K562 (cell line): ENCODE data around the gene SYNJ2. TPM values are rescaled to one million over a fixed set of nuclear protein-coding genes. Genes with fewer than 3 reads are reported as not detected.

ENCODE experiments used
- CBX8 ChIP-seq: fragments of 200-600 bp; sonication (generic); IDR thresholded peaks from 2 replicates; pipeline ENCODE4 v1.6.1; 2012; ENCODE audit warnings: borderline replicate concordance, mixed run types, low read depth, mild to moderate bottlenecking, moderate library complexity, mixed read lengths, low read length, control low read depth, inconsistent platforms; ENCODE audit not compliant: poor library complexity, severe bottlenecking; ENCODE audit errors: extremely low read depth
- CEBPG ChIP-seq, 3 experiments: fragments of 200-800 bp in 1 of 3; sonication (Bioruptor generic) in 1 of 3; sonication (generic) in 1 of 3; formaldehyde crosslinking in 1 of 3; IDR thresholded peaks in 2 of 3; conservative IDR thresholded peaks in 1 of 3; 2 replicates each; pipeline versions ENCODE4 v1.6.1 to v1.8.0; 2016 to 2022; ENCODE audit warnings: missing compliant biosample characterization in 2 of 3, missing genetic modification characterization in 2 of 3, mild to moderate bottlenecking in 1 of 3, missing genetic modification reagents in 1 of 3
- FOXK1 ChIP-seq: sonication (generic); formaldehyde crosslinking; IDR thresholded peaks from 2 replicates; pipeline ENCODE4 v1.8.0; 2022; ENCODE audit warnings: missing genetic modification reagents, mild to moderate bottlenecking, borderline replicate concordance
- ILK ChIP-seq: fragments of 450-650 bp; IDR thresholded peaks from 2 replicates; pipeline ENCODE4 v1.6.1; 2016; ENCODE audit warnings: missing genetic modification characterization, low read depth, mild to moderate bottlenecking, missing compliant biosample characterization, moderate library complexity, borderline replicate concordance
- POLR2H ChIP-seq: IDR thresholded peaks from 2 replicates; pipeline ENCODE4 v1.6.1; 2016; ENCODE audit warnings: missing genetic modification characterization, low read depth, mild to moderate bottlenecking, control low read depth, missing compliant biosample characterization, moderate library complexity
- POU5F1 ChIP-seq: fragments of 150-350 bp; IDR thresholded peaks from 2 replicates; pipeline ENCODE4 v1.6.1; 2014; ENCODE audit warnings: borderline replicate concordance, low read length, low read depth, mild to moderate bottlenecking; ENCODE audit not compliant: partially characterized antibody
- TCF7L2 ChIP-seq: fragments of 150-350 bp; IDR thresholded peaks from 2 replicates; pipeline ENCODE4 v1.6.1; 2016; ENCODE audit warnings: low read depth, mild to moderate bottlenecking, low read length, moderate library complexity
- ZFP91 ChIP-seq: sonication (generic); formaldehyde crosslinking; IDR thresholded peaks from 2 replicates; pipeline ENCODE4 v1.8.0; 2022; ENCODE audit warnings: mild to moderate bottlenecking, missing genetic modification reagents
- ZFX ChIP-seq: sonication (generic); formaldehyde crosslinking; IDR thresholded peaks from 2 replicates; pipeline ENCODE4 v1.8.0; 2022; ENCODE audit warnings: mild to moderate bottlenecking, missing genetic modification reagents, moderate library complexity
- ZNF644 ChIP-seq: fragments of 200-800 bp; sonication (Bioruptor generic); IDR thresholded peaks from 2 replicates; pipeline ENCODE4 v1.6.1; 2016; ENCODE audit warnings: low read depth, missing genetic modification characterization, missing compliant biosample characterization
- polyA plus RNA-seq, 8 experiments: library from polyadenylated mRNA; depleted of rRNA in 4 of 8; stranded (reverse) in 5 of 8; unstranded in 3 of 8; fragments of >200 nt; fragmentation: Nextera tagmentation in 2 of 8; fragmentation: Illumina TruSeq in 1 of 8; extraction: Ambion mirVana in 2 of 8; extraction: Trizol in 1 of 8; gene quantifications; 2 replicates each; pipeline versions ENCODE4 v1.2.1 to v1.2.3, GENCODE V29; 2011 to 2014; ENCODE audit warnings: inconsistent platforms in 1 of 8, missing spikeins in 1 of 8
- total RNA-seq, 7 experiments: library from RNA; depleted of rRNA in 6 of 7; stranded (reverse); fragments of >200 nt in 6 of 7; fragmentation: Illumina TruSeq in 2 of 7; extraction: Trizol in 2 of 7; gene quantifications; 2 replicates each; pipeline versions ENCODE4 v1.2.1 to v1.2.3, GENCODE V29; 2011 to 2021; ENCODE audit warnings: low replicate concordance in 1 of 7

Gene SYNJ2
- total and polyA plus RNA-seq, 9 of the 15 experiments (the other 6 are each of a cell fraction or from before 2014, with no cell fraction given): 3.0 to 27.7 (median 17.8) TPM

GRCh38 chr6:157974341-157974894 lies 7.2 kb upstream of the SYNJ2 start (continued):
- TF ChIP-seq FOXK1 (CRISPR knock-in tag) (no peak), POLR2H (no peak), ILK (tag) (no peak), POU5F1 (no peak), CEBPG (CRISPR knock-in tag; IDR thresholded peaks at IDR 0.05) (no peak), CEBPG (tag; conservative IDR thresholded peaks at IDR 0.05 in 1 of 2, IDR thresholded peaks at IDR 0.05 in 1 of 2) (0 out of 4 replicates have a peak, but pooled peaks of 1 of the 2 experiments have one; percentile 27), ZFP91 (CRISPR knock-in tag) (no peak), ZFX (CRISPR knock-in tag) (no peak), CBX8 (no peak), ZNF644 (no peak), TCF7L2 (no peak)
